CD4-positive, alpha-beta T cell treated with Interleukin-6 at 100 ng/mL for 8 hours (primary cell): Measurements from ENCODE around the gene SMIM14.
"Not testable (repeated sequence)": the region's sequence is repeated elsewhere in the genome, so short reads cannot be mapped to it uniquely, and the experiment has no call there.

Experiments
- DNase-seq: peaks from one replicate; pipeline ENCODE4 v3.0.0-alpha.2; 2020; ENCODE audit warnings: mixed read lengths, low spot score

The SMIM14 gene

DNA sequence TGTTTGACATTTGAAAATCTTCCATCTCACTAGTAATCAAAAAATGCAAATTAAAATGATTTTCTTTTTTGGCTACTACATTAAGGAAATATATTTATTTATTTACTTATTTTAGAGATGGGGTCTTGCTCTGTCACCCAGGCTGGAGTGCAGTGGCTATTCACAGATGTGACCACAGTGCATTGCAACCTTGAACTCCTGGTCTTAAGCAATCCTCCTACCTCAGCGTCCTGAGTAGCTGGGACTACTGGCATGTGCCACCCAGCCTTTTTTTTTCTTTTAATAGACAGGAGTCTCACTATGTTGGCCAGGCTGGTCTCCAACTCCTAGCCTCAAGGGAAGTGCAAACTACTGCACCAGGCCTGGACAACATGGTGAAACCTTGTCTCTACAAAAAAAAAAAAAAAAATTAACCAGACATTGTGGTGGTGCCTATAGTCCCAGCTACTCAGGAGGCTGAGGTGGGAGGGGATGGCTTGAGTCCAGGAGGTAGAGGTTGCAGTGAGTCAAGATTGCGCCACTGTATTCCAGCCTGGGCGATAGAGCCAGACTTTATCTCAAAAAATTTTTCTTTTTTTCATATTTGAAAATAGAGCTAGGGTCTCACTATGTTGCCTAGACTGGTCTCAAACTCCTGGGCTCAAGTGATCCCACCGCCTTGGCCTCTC is 4.4 kb upstream of the SMIM14 start:
- DNase-seq, result no peak

DNA sequence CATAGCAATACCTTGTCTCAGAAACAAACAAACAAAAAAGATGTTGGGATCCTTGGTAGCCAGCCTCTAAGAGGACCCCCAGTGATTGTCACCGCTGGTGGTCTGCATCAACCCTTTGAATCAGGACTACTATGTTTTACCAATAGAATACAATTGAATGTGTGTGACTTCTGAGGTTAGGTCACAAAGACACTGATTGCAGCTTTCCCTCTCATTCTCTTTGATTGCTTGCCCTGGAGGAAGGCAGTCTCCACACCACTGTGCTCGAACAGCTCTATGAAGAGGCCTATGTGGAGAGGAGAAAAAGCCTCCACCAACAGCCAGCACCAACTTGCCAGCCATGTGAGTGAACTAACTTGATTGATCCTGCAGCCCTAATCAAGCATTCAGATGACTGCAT is 2.8 kb upstream of the SMIM14 start:
- DNase-seq, result no peak

DNA sequence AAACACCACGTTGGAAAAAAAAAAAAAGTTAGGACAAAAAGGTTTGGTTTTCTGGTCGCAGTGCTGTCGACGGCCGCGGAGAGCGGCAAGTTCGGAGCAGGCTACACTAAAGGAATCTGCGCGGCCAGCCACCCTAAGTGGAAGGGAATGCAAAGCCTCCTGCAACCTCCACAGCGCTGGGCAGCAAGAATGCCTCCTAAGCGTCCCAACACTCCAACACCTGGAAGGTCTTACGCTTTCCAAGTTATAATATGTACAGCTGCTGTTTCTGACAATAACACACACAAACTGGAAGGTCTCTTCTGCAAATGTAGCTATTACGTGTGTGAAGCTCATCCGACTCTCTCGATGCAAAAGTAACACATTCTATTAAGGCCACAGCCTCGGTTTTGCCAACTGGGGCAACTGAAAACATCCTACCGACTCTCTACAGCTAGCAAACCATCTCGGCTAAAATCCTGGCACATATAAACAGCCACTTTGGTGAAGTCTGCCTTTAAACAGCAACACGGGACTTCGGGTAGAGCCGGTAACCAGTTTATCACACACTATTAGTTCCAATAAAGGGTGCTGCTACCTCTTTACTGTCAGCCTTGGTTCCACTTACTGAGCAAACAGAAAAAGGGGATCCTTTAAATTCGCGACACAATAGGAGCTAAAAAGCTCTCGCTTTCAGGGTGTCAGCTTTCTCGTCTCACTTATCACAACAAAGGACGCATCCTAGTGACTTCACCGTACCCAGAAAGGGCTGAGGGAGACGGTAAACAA is 895 bp downstream of the SMIM14 start:
- DNase-seq, result peak; percentile 18

DNA sequence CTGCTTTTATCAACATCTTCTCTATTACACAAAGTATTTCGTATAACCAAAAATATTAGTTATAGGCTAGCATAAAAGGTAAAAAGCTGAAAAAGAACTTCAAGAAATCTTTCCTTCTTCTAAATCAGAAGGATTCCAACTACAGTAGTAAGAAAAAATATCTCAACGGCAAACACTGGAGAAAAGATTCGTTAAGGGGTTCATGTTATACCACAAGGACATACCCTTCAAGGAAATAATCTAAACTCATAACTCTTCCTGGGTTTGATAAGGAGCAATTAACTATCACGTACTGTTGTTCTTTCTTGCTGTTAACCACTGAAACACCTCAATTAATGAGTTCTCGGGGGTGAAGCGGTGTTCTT is 1.5 kb downstream of the SMIM14 start:
- DNase-seq, result no peak

DNA sequence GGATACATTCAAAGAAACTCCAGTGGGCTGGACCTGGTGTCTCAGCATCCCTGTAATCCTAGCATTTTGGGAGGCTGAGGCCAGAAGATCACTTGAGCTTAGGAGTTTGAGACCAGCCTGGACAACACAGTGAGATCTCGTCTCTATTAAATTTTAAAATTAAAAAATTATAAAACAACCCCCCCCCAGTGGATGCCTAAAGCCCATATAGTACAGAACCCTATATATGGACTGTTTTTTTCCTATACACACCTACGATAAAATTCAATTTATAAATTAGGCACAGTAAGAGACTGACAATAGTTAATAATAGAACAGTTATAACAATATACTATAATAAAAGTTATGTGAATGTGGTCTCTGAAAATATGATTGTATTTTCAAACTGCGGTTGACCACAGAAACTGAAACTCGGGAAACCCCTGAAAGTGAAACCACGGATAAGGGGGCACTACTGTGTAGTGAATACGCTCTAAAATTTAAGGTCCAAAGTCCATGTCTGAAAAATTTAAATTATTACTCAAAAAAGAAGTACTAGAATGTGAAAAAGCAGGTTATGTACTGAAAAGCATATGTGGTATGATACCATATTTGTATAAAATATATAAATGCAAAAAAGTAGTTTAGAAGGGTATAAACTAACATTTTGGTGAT is 2.0 kb downstream of the SMIM14 start:
- peak; percentile 11 for DNase-seq

DNA sequence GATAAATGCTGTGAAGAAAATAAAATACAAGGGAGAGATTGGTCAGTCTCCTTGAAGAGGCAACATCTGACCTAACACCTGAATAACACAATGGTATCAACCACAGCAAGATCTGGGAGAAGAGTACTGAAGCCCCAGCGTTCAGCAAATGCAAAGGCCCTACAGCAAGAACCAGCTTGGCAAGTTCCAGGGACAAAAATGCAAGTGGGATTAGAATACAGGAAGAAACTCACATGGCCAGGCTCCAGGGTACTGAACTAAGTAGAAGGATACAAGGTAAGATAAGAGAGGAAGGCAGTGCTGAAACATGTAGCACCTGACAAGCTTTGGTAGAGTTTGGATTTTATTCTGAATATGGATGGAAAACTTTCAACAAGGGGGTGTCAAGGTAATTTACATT is 3.6 kb downstream of the SMIM14 start:
- DNase-seq, result no peak

DNA sequence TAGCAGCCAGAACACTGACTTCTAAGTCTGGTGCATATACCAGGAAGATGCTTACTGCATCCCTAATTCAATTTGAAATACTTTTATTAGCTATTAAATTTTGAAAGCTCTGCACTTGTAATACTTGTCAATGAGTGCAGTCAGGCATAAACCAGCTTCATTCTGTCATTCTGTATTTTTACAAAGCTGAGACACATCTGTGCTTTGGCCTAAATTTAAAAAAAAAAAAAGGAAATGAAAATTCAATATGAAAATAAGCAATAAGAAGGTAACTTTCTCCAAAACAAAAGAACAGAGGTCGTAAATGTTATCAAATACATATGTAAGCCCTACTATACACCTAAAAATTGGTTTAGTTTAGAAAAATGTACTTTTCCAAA is 7.0 kb downstream of the SMIM14 start:
- DNase-seq, result no peak

DNA sequence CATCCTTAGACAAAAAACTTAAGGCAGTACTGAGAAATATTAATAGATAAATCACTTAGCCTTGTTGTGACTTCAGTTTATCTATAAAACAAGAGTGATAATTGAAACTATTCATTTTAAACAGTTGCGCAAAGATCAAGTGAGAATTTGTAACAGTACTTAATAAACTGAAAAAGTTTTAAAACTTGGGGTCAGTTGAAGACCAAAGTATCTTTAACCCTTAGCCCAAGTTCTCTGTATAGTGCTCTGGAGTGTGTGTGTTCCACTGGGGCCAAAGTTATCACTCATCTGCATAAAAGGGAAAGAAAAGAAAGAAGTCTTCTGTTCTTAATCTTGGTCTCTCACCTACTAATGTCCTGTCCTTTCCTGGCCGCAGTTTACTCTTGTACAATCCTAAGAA is 11.3 kb downstream of the SMIM14 start:
- DNase-seq, result no peak

DNA sequence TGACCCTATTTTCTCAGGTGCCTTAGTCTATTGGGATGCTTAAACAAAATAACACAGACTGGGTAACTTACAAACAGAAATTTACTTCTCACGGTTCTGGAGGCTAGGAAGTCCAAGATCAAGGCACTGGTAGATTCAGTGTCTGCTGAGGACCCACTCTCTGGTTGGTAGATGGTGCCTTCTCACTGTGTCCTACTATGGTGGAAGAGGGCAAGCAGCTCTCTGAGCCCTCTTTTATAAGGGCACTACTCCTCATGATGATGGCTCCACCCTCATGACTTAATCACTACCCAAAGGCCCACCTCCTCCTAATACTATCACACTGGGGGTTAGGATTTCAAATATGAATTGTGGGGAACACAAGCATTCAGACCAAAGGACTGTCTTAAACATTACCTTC is 11.8 kb downstream of the SMIM14 start:
- DNase-seq, result no peak

DNA sequence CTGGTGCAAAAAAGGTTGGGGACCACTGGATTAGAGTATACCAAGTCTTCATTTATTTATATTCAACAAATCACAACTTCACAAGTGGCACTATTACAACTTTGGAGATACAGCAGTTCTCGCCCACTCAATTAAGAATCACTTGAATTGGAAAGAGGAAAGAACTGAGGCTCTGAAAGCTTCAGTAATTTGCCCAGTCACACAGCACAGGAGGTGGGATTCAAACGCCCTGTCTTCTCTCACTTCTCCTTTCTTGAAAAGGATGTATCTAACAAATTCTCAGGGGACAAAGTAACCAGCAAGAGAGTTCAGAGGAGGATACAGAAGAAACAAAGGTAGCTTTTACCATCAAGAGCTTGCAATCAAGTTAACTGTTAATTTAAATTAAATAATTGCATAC is 12.4 kb downstream of the SMIM14 start:
- DNase-seq, result no peak

DNA sequence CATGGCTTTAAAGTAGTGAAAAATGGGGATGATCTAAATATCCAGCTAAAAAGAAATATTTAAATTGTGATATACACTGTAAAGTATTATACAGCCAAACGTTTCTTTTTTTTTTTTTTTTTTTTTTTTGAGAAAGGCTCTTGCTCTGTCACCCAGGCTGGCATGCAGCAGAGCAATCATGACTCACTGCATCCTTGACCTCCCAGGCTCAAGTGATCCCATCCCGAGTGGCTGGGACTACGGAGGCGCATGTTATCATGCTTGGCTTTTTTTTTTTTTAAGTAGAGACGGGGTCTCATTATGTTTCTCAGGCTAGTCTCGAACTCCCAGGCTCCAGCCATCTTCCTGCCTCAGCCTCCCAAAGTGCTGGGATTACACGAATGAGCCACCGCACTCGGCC is 17.1 kb downstream of the SMIM14 start:
- no peak for DNase-seq

DNA sequence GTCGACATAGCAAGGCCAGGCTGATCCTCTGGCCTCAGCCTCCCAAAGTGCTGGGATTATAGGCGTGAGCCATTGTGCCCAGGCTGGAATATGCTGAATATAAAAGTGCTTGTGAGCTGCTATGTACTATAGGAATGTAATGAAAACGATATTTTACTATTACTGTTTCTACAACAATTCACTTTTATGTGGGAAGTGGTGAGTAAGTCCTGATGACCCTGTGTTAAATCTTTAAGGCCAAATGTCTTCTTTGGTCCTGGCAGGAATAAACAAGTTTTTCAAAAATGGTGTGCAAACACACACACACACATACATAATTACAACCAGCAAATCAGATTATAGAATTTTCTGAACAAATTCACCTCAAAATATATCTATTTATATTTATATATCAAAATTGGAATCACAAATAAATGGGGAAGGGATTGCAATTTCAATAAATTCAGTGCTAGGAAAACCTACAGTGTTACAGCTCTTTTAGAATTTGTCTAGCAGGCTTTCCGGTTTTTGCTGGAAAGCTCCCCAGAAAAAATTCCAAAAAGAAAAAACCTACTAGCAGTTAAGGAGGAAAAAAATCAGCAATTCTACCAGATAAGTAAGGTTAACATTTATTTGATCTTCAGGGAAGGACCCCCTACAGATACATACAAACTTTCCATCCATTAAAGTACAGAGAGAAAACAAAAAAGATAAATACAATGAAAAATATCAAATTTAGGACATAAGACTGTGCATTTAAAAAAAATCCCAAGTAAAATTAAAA is 17.9 kb downstream of the SMIM14 start:
- no peak for DNase-seq

DNA sequence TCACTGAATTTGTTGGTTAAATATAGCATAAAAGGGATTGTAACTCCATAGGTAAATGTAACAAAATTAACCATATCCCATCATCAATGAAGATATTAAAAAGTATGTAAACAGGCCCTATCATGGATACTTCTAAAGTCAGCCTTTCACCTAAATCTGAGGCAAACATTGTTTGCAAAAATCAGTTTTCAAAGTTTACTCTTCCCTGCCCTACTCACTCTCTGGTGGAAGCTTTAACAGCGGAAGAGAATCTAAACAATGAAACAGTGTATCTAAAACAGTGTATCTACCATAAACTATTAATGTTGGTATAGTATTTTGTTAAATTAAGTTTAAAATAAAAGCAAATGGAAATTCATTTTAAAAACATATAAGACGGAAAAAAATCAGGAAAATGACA is 21.1 kb downstream of the SMIM14 start:
- no peak for DNase-seq

DNA sequence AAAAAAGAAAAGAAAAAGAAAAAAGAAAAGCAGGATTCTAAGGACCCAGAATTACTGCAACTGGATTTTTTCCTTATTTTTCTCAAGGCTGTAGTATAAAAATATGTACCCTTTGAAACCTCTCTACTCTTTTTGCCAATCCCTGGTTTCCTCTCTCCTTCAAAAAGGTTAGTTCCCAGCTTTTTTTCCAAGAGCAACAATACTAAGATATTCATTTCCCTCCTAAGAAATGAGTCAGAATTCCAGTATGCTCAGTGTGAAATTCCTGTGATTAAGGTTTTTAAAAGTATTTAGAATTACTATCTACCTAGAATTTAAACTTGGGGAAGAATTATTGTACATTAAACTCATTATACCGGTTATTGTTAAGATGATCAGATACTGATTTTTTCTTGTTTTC is 22.0 kb downstream of the SMIM14 start:
- no peak for DNase-seq

DNA sequence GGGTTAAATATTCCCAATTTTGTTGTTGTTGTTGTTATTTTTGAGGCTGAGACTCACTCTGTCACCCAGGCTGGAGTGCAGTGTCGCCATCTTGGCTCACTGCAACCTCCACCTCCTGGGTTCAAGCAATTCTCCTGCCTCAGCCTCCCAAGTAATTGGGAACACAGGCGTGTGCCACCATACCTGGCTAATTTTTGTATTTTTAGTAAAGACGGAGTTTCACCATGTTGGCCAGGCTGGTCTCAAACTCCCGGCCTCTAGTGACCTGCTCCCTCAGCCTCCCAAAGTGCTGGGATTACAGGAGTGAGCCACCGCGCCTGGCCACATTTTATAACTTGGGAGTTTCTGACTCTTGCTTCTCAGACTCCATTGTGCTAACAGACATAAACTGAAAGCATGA is 22.6 kb downstream of the SMIM14 start:
- DNase-seq, result not testable (repeated sequence)

DNA sequence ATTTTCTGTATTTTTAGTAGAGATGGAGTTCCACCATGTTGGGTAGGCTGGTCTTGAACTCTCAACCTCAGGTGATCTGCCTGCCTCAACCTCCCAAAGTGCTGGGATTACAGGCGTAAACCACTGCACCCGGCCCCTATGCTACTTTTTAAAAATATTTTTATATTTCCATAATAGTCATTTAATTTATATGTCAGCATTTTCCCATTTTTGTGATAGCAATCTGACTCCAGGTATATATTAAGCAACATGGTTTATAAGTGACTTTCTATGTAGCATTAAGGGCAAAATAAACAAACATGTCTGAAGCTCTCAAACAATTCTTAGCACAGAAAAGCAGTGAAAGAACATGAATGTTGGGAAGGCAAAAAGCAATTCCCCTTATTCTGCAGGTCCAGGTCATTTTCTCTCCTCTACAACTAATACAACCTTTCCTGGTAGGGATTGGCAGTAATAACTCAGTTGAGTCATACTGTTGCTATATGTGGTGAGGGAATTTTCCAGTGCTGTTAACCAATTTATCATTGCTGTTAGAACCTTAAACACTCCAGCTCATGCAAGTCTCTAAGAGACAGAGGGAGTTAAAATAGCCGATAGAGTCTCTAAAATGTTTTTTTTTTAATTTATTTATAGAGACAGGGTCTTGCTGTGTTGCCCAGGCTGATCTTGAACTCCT is 24.0 kb downstream of the SMIM14 start:
- DNase-seq, result no peak

DNA sequence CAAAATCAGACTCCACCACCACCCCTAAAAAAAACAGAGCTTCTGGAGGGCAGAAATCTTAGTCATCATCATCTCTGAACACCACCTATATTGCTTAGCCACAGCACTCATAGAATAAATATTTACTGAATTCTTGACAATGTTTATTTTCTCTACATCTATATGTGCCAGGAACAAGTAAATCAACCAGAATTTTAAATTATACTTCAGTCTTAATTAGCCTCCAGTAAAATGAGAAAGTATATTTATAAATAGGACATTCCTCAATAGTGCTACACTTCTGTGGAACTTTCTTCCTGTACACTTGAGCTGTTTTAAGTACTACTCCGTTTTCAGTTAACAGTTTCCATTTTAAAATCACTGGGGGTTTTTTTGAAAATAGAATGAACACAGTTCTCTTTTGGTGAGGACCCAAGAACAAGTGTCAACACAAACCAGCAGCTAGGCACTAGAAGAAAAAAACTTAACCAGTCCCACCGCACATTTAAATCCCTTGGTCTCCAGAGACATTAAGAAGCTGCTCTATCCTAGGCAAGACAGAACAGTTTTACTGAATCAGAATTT is 25.5 kb downstream of the SMIM14 start:
- DNase-seq, result no peak

DNA sequence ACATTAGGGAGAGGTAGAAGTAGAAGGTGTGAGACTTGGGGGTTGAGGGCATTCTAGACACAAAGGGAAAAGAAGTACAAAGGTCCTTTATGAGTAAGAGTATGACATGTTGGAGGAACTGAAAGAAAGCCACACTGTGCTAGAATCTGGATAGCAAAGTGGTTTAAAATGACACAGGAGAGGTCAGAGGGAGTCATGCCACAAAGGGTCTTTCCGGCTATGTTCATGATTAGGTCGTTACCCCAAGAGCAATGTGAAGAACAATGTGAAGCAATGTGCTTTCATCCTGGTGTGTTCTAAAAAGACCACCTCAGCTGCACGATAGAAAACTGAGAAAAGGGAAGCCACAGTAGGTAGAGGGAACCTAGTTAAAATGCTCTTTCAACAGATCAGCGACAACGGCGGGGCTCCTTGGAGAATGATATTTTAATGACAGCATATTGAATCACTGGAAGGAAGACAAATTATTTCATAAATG is 29.2 kb downstream of the SMIM14 start:
- DNase-seq, result no peak

DNA sequence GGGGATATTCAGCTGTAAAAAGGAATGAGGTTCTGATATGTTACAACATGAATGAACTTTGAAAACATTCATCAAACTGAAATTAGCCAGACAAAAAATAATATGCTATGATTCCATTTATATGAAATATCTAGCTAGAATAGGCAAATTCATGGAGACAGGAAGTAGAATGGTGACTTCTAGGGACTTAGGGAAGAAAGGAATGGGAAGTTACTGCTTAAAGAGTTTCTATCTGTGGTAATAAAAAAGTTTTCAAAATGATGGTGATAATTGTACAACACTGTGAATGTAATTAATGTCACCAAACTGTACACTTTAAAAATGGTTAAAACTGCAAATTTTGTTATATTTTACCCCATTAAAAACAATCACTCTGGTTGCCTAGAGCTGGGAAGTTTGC is 30.2 kb downstream of the SMIM14 start:
- DNase-seq, result no peak

DNA sequence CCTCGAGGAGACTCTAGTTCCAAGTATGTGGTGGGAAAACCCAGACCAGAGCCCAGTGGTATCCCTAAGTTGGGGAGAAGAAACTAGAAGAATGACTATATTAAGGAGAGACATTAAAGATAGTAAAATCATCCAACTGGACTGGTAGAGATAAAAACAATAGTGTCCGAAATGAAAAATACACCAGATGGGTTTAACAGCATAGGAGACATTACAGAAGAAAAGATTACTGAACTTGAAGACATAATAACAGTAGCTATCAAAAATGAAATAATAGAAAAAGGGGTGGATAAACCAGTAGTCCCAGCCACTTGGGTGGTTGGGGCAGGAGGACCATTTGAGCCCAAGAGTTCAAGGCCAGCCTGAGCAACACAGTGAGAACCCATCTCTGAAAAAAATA is 31.9 kb downstream of the SMIM14 start:
- DNase-seq, result no peak

DNA sequence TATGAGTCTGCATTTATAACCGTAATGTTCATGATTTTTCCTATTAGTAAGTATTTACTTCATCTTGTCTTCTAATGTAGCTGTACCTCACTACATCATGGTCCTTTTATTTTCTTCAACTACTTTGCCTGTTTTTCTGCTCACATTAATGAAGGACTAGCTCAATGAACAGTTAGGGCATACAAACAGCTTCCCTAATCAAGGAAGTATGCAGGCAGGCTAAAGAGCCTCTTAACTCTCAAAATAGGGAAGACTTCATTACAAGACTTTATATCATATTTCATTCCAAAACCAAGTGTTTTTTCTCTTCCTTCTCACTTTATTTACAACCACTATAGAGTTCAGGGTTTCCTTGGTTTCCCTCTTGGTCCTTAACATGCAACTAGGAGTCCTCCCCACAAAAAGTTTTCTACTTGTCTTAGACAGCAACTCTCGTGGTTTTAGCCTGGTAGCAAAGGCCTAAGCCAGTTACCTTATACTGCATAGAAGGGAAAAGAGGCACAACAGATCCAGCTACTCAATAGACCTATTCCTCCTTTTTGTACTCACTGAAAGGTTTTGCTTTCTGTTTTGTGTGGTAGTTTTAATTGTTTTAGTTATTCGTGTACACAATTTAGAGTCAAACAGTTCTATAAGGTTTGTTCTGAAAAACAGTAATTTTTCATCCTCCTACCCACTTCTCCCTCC is 40.8 kb downstream of the SMIM14 start:
- no peak for DNase-seq
